Astrocyte (in vitro differentiated cells and primary cell): ENCODE data around the gene SPACA4. TPM values are rescaled to one million over a fixed set of nuclear protein-coding genes. Genes with fewer than 3 reads are reported as not detected.

Experiments used
- DNase-seq: peaks from one replicate; pipeline ENCODE4 v3.0.0-alpha.2; 2010; ENCODE audit warnings: low read depth
- FAIRE-seq: peaks from 2 replicates; lab custom pipeline; 2011; peaks lifted over from hg19 to GRCh38; lab: Jason Lieb, UNC
- H2AFZ ChIP-seq: 2 replicates; pipeline ENCODE4 v1.6.0; 2012; ENCODE audit warnings: low read depth, low read length, inconsistent platforms
- H3K27ac ChIP-seq: 2 replicates; pipeline ENCODE4 v1.5.1; 2011; ENCODE audit warnings: low read depth, low read length, inconsistent platforms
- H3K27me3 ChIP-seq: 2 replicates; pipeline ENCODE4 v1.6.0; 2011; ENCODE audit warnings: low read length, inconsistent platforms; ENCODE audit not compliant: insufficient read depth
- H3K36me3 ChIP-seq: 2 replicates; pipeline ENCODE4 v1.5.1; 2011; ENCODE audit warnings: low read length, inconsistent platforms; ENCODE audit not compliant: insufficient read depth
- H3K4me1 ChIP-seq: 2 replicates; pipeline ENCODE4 v1.5.1; 2011; ENCODE audit warnings: low read length, inconsistent platforms; ENCODE audit not compliant: insufficient read depth
- H3K4me2 ChIP-seq: 2 replicates; pipeline ENCODE4 v1.6.0; 2012; ENCODE audit warnings: low read length, inconsistent platforms
- H3K4me3 ChIP-seq: 2 replicates; pipeline ENCODE4 v1.5.1; 2011; ENCODE audit warnings: low read depth, mild to moderate bottlenecking, low read length, inconsistent platforms; ENCODE audit not compliant: insufficient read depth
- H3K79me2 ChIP-seq: 2 replicates; pipeline ENCODE4 v1.6.0; 2012; ENCODE audit warnings: mild to moderate bottlenecking, low read length, inconsistent platforms; ENCODE audit not compliant: insufficient read depth
- H3K9ac ChIP-seq: 2 replicates; pipeline ENCODE4 v1.6.0; 2012; ENCODE audit warnings: mild to moderate bottlenecking, low read length, inconsistent platforms
- H3K9me3 ChIP-seq: 2 replicates; pipeline ENCODE4 v1.5.1; 2012; ENCODE audit warnings: low read depth, mild to moderate bottlenecking, low read length, inconsistent platforms; ENCODE audit not compliant: insufficient read depth
- H4K20me1 ChIP-seq: 2 replicates; pipeline ENCODE4 v1.6.0; 2012; ENCODE audit warnings: low read length, inconsistent platforms; ENCODE audit not compliant: insufficient read depth
- H3K27ac Mint-ChIP-seq: one replicate; pipeline ENCODE4 v1.8.0; 2021; ENCODE audit warnings: mild to moderate bottlenecking, mixed read lengths; ENCODE audit not compliant: unreplicated experiment
- H3K27me3 Mint-ChIP-seq: one replicate; pipeline ENCODE4 v1.8.0; 2021; ENCODE audit warnings: low read depth, mixed read lengths; ENCODE audit not compliant: unreplicated experiment
- H3K36me3 Mint-ChIP-seq: one replicate; pipeline ENCODE4 v1.8.0; 2021; ENCODE audit warnings: low read depth, mixed read lengths; ENCODE audit not compliant: unreplicated experiment
- H3K4me1 Mint-ChIP-seq: one replicate; pipeline ENCODE4 v1.8.0; 2021; ENCODE audit warnings: low read depth, mixed read lengths; ENCODE audit not compliant: unreplicated experiment
- H3K4me3 Mint-ChIP-seq: one replicate; pipeline ENCODE4 v1.8.0; 2021; ENCODE audit warnings: mild to moderate bottlenecking, moderate library complexity, mixed read lengths; ENCODE audit not compliant: unreplicated experiment
- H3K9me3 Mint-ChIP-seq: one replicate; pipeline ENCODE4 v1.8.0; 2021; ENCODE audit warnings: mild to moderate bottlenecking, mixed read lengths; ENCODE audit not compliant: unreplicated experiment
- EZH2 ChIP-seq: IDR thresholded peaks from 2 replicates; pipeline ENCODE4 v1.6.1; 2012; ENCODE audit warnings: mild to moderate bottlenecking, low read length, inconsistent platforms; ENCODE audit not compliant: insufficient read depth
- total RNA-seq: library from RNA; stranded (reverse); gene quantifications from 2 replicates; pipeline ENCODE4 v1.2.1, GENCODE V29; 2021
- TF ChIP-seq, protein P1 (sequence below): IDR thresholded peaks from 2 replicates; pipeline ENCODE4 v1.5.1; 2011; ENCODE audit warnings: low read depth, mild to moderate bottlenecking, inconsistent platforms, low read length, moderate library complexity; ENCODE audit not compliant: insufficient read depth

SPACA4 gene
- total RNA-seq, 1 donor from 2014 or later = not detected

DNA sequence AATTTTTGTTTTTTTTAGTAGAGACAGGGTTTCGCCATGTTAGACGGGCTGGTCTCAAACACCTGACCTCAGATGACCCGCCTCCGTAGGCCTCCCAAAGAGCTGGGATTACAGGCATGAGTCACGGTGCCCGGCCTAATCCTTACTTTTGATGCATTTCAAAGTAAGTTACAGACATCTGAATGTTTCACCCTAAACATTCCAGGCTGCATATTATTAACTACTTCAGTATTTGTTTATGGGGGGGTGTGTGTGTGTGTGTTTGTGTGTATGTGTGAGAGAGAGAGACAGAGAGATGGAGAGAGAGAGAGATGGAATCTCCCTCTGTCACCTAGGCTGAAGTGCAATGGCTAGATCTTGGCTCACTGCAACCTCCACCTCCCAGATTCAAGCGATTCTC is 41.5 kb upstream of the SPACA4 start:
- FAIRE-seq (no peak), DNase-seq (peak; percentile 35)
- H3K4me3 Mint-ChIP-seq = no peak overlapping the region
- H3K9me3 ChIP-seq = no peaks in the 10 kb centered on the region
- H3K4me1 Mint-ChIP-seq = peaks cover 9% of the 10 kb centered on the region
- no peak overlapping the region for H3K9ac ChIP-seq
- no peak overlapping the region for H3K4me3 ChIP-seq
- peaks cover 4% of the 10 kb centered on the region for H3K27me3 Mint-ChIP-seq
- no peak overlapping the region for H2AFZ ChIP-seq
- TF ChIP-seq, protein P1, sequence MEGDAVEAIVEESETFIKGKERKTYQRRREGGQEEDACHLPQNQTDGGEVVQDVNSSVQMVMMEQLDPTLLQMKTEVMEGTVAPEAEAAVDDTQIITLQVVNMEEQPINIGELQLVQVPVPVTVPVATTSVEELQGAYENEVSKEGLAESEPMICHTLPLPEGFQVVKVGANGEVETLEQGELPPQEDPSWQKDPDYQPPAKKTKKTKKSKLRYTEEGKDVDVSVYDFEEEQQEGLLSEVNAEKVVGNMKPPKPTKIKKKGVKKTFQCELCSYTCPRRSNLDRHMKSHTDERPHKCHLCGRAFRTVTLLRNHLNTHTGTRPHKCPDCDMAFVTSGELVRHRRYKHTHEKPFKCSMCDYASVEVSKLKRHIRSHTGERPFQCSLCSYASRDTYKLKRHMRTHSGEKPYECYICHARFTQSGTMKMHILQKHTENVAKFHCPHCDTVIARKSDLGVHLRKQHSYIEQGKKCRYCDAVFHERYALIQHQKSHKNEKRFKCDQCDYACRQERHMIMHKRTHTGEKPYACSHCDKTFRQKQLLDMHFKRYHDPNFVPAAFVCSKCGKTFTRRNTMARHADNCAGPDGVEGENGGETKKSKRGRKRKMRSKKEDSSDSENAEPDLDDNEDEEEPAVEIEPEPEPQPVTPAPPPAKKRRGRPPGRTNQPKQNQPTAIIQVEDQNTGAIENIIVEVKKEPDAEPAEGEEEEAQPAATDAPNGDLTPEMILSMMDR = no peak
- TF ChIP-seq EZH2 = no peak
- no peak overlapping the region for H3K27ac ChIP-seq
- no peaks in the 10 kb centered on the region for H3K27me3 ChIP-seq
- no peak overlapping the region for H3K4me2 ChIP-seq
- no peaks in the 10 kb centered on the region for H3K79me2 ChIP-seq
- no peaks in the 10 kb centered on the region for H3K36me3 ChIP-seq
- peaks cover 12% of the 10 kb centered on the region for H3K4me1 ChIP-seq
- H4K20me1 ChIP-seq = no peaks in the 10 kb centered on the region
- H3K27ac Mint-ChIP-seq = no peak overlapping the region
- no peaks in the 10 kb centered on the region for H3K9me3 Mint-ChIP-seq
- no peaks in the 10 kb centered on the region for H3K36me3 Mint-ChIP-seq

DNA sequence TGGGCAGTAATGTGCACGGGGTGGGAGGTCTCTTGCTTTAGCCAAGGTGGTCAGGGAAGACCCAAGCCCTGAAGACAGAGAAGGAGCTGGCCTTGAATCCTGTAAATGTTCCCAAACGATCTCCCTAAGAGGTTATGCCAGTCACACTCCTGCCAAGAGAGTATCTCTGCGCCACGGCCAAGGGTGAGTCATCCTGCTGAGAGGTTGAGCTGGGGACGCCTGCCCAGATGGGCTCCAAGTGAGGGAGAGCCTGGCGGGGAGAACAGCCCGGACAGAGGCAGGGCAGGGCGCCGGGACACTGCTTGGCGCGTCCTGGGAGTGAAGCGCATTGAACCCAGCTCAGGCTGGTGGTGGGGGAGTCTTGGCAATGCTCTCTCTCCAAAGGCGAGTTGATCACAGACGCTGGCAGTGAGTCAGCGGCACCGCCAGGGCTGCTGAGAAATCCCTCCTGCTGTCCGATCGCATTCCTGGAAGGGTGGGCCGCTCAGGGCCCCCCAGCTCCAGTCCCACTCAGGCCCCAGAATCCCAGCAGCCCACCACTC is 38.1 kb upstream of the SPACA4 start:
- no peaks in the 10 kb centered on the region for H3K36me3 Mint-ChIP-seq
- no peak overlapping the region for H3K27ac Mint-ChIP-seq
- Histone ChIP-seq H3K36me3 (no peaks in the 10 kb centered on the region), H3K4me2 (peak overlapping the region; percentile 79), H3K27me3 (no peaks in the 10 kb centered on the region), H4K20me1 (no peaks in the 10 kb centered on the region), H3K79me2 (no peaks in the 10 kb centered on the region), H3K27ac (peak overlapping the region; percentile 37), H3K9me3 (no peaks in the 10 kb centered on the region), H2AFZ (peak overlapping the region; percentile 83), H3K9ac (peak overlapping the region; percentile 69), H3K4me1 (peaks cover 12% of the 10 kb centered on the region), H3K4me3 (peak overlapping the region; percentile 32)
- peaks cover 9% of the 10 kb centered on the region for H3K4me1 Mint-ChIP-seq
- peaks cover 4% of the 10 kb centered on the region for H3K27me3 Mint-ChIP-seq
- H3K9me3 Mint-ChIP-seq = no peaks in the 10 kb centered on the region
- no peak for TF ChIP-seq EZH2
- TF ChIP-seq, protein P1 = no peak
- peak; percentile 85 for DNase-seq
- no peak for FAIRE-seq
- no peak overlapping the region for H3K4me3 Mint-ChIP-seq

DNA sequence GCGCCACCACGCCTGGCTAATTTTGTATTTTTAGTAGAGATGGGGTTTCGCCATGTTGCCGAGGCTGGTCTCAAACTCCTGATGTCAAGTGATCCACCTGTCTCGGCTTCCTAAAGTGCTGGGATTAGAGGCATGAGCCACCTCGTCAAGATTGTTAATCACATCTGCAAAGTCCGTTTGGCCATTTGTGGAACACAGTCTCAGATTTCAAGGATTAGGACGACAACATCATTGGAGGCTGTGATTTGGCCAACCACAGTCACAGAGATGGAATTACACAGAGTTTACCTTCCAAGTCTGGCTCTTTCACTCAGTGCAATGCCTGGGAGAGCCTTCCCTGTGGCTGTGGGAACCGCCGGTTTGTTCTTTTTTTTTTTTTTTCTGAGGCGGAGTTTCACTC is 36.7 kb upstream of the SPACA4 start:
- Histone ChIP-seq H3K79me2 (no peaks in the 10 kb centered on the region), H4K20me1 (no peaks in the 10 kb centered on the region), H3K36me3 (no peaks in the 10 kb centered on the region), H2AFZ (no peak overlapping the region), H3K27me3 (no peaks in the 10 kb centered on the region), H3K9me3 (no peaks in the 10 kb centered on the region), H3K4me1 (peaks cover 12% of the 10 kb centered on the region), H3K27ac (no peak overlapping the region), H3K9ac (no peak overlapping the region), H3K4me2 (no peak overlapping the region), H3K4me3 (no peak overlapping the region)
- no peak for TF ChIP-seq EZH2
- TF ChIP-seq, protein P1 = no peak
- no peak overlapping the region for H3K27ac Mint-ChIP-seq
- H3K4me1 Mint-ChIP-seq = peaks cover 9% of the 10 kb centered on the region
- H3K9me3 Mint-ChIP-seq = no peaks in the 10 kb centered on the region
- H3K36me3 Mint-ChIP-seq = no peaks in the 10 kb centered on the region
- no peak overlapping the region for H3K4me3 Mint-ChIP-seq
- DNase-seq (peak; percentile 57), FAIRE-seq (no peak)
- H3K27me3 Mint-ChIP-seq = peaks cover 7% of the 10 kb centered on the region
